ENCODE results near the gene MYO1B.

The MYO1B gene

GRCh38 chr2:191369034-191369433 is 123.8 kb downstream of the MYO1B start:
- DNase-seq: no peak

- DNase-seq: no peak
These were observed 129.2 kb downstream of the MYO1B start for GRCh38 chr2:191374366-191374765.

GRCh38 chr2:191374939-191375338 is 129.7 kb downstream of the MYO1B start:
- no peak for DNase-seq

- no peak for DNase-seq
These were observed 131.9 kb downstream of the MYO1B start for GRCh38 chr2:191376981-191377629.

GRCh38 chr2:191379375-191379774 is 134.2 kb downstream of the MYO1B start:
- DNase-seq: no peak

- no peak for DNase-seq
These were observed 137.6 kb downstream of the MYO1B start for GRCh38 chr2:191382801-191383200.

- no peak for DNase-seq
These were observed 138.3 kb downstream of the MYO1B start for GRCh38 chr2:191383486-191383885.

- no peak for DNase-seq
These were observed 139.6 kb downstream of the MYO1B start for GRCh38 chr2:191384829-191385228.

GRCh38 chr2:191385416-191386160 is 140.4 kb downstream of the MYO1B start:
- no peak for DNase-seq

GRCh38 chr2:191386938-191387536 is 141.8 kb downstream of the MYO1B start:
- DNase-seq: no peak

GRCh38 chr2:191389288-191389687 is 144.1 kb downstream of the MYO1B start:
- no peak for DNase-seq

- no peak for DNase-seq
These were observed 146.0 kb downstream of the MYO1B start for GRCh38 chr2:191391171-191391570.

GRCh38 chr2:191394043-191394442 is 148.8 kb downstream of the MYO1B start:
- DNase-seq: no peak

GRCh38 chr2:191396794-191397193 is 151.6 kb downstream of the MYO1B start:
- DNase-seq: no peak

GRCh38 chr2:191399601-191400000 is 154.4 kb downstream of the MYO1B start:
- DNase-seq: no peak

GRCh38 chr2:191401287-191401686 is 156.1 kb downstream of the MYO1B start:
- no peak for DNase-seq

- DNase-seq: no peak
These were observed 157.9 kb downstream of the MYO1B start for GRCh38 chr2:191402966-191403565.

GRCh38 chr2:191404568-191404991 is 159.4 kb downstream of the MYO1B start:
- no peak for DNase-seq

- DNase-seq: no peak
These were observed 160.3 kb downstream of the MYO1B start for GRCh38 chr2:191405546-191405945.

GRCh38 chr2:191410646-191411436 is 165.6 kb downstream of the MYO1B start:
- no peak for DNase-seq

GRCh38 chr2:191411472-191411871 is 166.3 kb downstream of the MYO1B start:
- no peak for DNase-seq

- DNase-seq: no peak
These were observed 167.1 kb downstream of the MYO1B start for GRCh38 chr2:191412353-191412752.

GRCh38 chr2:191415101-191415500 is 169.9 kb downstream of the MYO1B start:
- DNase-seq: no peak

Measured in activated effector memory CD4-positive, alpha-beta T cell treated with Interleukin-2 at 50 U/mL for 16 hours (primary cell).